Raji (cell line): ENCODE results near the gene MAML3.

Experiments
- POLR2A ChIP-seq: IDR thresholded peaks from 2 replicates; pipeline ENCODE4 v1.6.1; 2011; ENCODE audit warnings: low read depth, low read length, control low read depth; ENCODE audit not compliant: insufficient read depth

Gene MAML3

GRCh38 chr4:139913398-139913990 lies 240.5 kb downstream of the MAML3 start:
- TF ChIP-seq POLR2A = no peak

GRCh38 chr4:139912445-139912844 lies 241.5 kb downstream of the MAML3 start:
- TF ChIP-seq POLR2A = no peak

GRCh38 chr4:139910106-139910505 lies 243.9 kb downstream of the MAML3 start:
- TF ChIP-seq POLR2A = no peak

- TF ChIP-seq POLR2A = no peak
Observed at GRCh38 chr4:139908636-139909437, 245.1 kb downstream of the MAML3 start.

- TF ChIP-seq POLR2A = no peak
Observed at GRCh38 chr4:139907001-139907809, 246.8 kb downstream of the MAML3 start.

- no peak for TF ChIP-seq POLR2A
Observed at GRCh38 chr4:139905489-139905888, 248.5 kb downstream of the MAML3 start.

- no peak for TF ChIP-seq POLR2A
Observed at GRCh38 chr4:139904406-139904805, 249.6 kb downstream of the MAML3 start.

GRCh38 chr4:139903845-139904244 lies 250.1 kb downstream of the MAML3 start:
- no peak for TF ChIP-seq POLR2A

GRCh38 chr4:139902321-139903320 lies 251.4 kb downstream of the MAML3 start:
- TF ChIP-seq POLR2A = no peak

- TF ChIP-seq POLR2A = no peak
Observed at GRCh38 chr4:139901531-139902320, 252.3 kb downstream of the MAML3 start.

GRCh38 chr4:139900964-139901376 lies 253.0 kb downstream of the MAML3 start:
- TF ChIP-seq POLR2A = no peak

GRCh38 chr4:139899346-139899745 lies 254.6 kb downstream of the MAML3 start:
- no peak for TF ChIP-seq POLR2A

GRCh38 chr4:139898293-139898692 lies 255.7 kb downstream of the MAML3 start:
- no peak for TF ChIP-seq POLR2A
